ENCODE results near the gene RER1. TPM values are rescaled to one million over a fixed set of nuclear protein-coding genes. Genes with fewer than 3 reads are reported as not detected.

RER1 gene
- total RNA-seq, 1 donor from 2014 or later = 93.0 TPM

DNA sequence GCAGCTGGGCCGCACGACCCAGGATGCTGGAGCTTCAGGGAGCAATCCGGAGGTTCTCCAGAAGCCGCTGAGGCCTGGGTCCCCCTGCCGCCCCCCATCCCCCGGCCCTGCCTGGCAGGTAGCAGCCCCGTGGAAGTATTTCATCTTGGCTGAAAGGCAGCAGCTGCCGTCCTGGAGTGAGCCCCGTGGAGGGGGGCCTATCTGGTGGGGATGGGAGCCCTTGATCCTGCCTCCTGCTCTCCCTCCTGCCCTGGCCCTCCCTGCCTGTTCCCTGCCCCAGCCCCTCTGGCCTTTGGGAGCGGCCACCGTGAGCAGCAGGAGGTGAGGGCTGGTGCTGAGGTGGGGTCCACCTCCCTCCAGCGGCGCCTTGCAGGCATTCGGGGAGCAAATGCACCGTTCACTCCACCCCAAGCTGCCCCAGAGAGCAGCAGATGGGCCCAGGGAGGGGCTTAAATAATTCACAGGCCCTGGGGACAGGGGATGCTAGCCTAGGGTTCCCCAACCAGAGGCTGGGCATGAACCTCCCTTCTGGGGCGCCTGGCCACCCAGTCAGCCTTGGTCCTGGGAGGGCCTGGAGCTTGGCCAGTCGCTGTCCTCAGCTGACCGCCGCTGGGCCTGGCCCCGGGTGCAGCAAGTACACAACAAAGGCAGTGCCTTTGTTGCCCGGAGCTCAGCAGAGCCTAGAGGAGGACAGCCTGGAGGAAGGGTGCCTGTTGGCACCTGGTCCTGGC lies 60.7 kb downstream of the RER1 start:
- H3K27ac Mint-ChIP-seq (ENCODE audit: unreplicated experiment) = peak overlapping the region; percentile 64
- H3K27me3 Mint-ChIP-seq (ENCODE audit: unreplicated experiment) = peaks cover 6% of the 10 kb centered on the region
- no peak overlapping the region for H3K4me3 Mint-ChIP-seq (ENCODE audit: unreplicated experiment)
- TF ChIP-seq, protein P1, sequence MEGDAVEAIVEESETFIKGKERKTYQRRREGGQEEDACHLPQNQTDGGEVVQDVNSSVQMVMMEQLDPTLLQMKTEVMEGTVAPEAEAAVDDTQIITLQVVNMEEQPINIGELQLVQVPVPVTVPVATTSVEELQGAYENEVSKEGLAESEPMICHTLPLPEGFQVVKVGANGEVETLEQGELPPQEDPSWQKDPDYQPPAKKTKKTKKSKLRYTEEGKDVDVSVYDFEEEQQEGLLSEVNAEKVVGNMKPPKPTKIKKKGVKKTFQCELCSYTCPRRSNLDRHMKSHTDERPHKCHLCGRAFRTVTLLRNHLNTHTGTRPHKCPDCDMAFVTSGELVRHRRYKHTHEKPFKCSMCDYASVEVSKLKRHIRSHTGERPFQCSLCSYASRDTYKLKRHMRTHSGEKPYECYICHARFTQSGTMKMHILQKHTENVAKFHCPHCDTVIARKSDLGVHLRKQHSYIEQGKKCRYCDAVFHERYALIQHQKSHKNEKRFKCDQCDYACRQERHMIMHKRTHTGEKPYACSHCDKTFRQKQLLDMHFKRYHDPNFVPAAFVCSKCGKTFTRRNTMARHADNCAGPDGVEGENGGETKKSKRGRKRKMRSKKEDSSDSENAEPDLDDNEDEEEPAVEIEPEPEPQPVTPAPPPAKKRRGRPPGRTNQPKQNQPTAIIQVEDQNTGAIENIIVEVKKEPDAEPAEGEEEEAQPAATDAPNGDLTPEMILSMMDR (IDR thresholded peaks at IDR 0.05; ENCODE audit: partially characterized antibody, unreplicated experiment) = no peak
- H3K36me3 Mint-ChIP-seq (ENCODE audit: unreplicated experiment) = no peaks in the 10 kb centered on the region
- no peak for DNase-seq
- peaks cover 2% of the 10 kb centered on the region for H3K9me3 Mint-ChIP-seq (ENCODE audit: unreplicated experiment)
- peaks cover 9% of the 10 kb centered on the region for H3K4me1 Mint-ChIP-seq (ENCODE audit: low read depth, unreplicated experiment)

DNA sequence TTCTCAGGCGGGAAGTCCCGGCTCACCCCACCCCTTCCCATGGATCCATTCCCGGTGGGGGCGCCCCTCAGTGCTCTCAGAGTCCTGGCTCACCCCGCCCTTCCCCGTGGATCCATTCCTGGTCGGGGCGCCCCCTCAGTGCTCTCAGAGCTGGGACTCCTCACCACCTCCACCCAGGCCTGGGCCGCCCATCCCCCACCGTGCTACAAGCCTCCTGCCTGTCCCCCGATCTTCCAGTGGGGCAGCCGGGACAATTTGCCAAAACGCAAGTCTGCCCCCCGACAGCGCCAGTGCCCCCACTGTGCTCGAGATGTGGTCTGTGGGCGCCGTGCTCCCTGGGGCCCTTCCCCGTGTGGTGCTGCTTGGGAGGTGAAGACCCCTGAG lies 61.3 kb downstream of the RER1 start:
- TF ChIP-seq, protein P1 (IDR thresholded peaks at IDR 0.05; ENCODE audit: partially characterized antibody, unreplicated experiment) = no peak
- Mint-ChIP-seq H3K4me3 (ENCODE audit: unreplicated experiment) (no peak overlapping the region), H3K27ac (ENCODE audit: unreplicated experiment) (peak overlapping the region; percentile 28), H3K4me1 (ENCODE audit: low read depth, unreplicated experiment) (peaks cover 5% of the 10 kb centered on the region), H3K9me3 (ENCODE audit: unreplicated experiment) (peaks cover 2% of the 10 kb centered on the region), H3K36me3 (ENCODE audit: unreplicated experiment) (no peaks in the 10 kb centered on the region), H3K27me3 (ENCODE audit: unreplicated experiment) (peaks cover 6% of the 10 kb centered on the region)
- DNase-seq = no peak

DNA sequence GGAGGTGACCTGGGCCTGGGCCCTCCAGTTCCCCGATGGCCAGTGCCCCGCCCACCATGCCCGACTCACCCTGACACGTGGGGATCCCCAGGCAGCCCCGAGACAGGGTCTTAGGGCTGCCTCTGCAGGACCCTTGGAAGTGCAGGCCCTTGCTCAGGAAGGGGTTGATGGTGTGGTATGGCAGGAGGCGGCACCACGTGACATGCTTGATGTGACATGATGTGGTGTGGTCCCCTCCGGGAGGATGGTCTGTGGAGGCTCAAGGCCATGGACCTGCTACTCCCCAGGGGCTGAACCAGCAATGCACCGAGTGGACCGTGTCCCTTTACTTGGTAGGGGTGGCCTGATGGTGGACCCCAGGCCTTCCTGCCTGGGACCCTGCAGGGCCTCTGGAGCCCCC lies 62.6 kb downstream of the RER1 start:
- TF ChIP-seq, protein P1 (IDR thresholded peaks at IDR 0.05; ENCODE audit: partially characterized antibody, unreplicated experiment) = no peak
- Mint-ChIP-seq H3K4me1 (ENCODE audit: low read depth, unreplicated experiment) (peaks cover 3% of the 10 kb centered on the region), H3K36me3 (ENCODE audit: unreplicated experiment) (no peaks in the 10 kb centered on the region), H3K4me3 (ENCODE audit: unreplicated experiment) (no peak overlapping the region), H3K9me3 (ENCODE audit: unreplicated experiment) (no peaks in the 10 kb centered on the region), H3K27me3 (ENCODE audit: unreplicated experiment) (peaks cover 6% of the 10 kb centered on the region), H3K27ac (ENCODE audit: unreplicated experiment) (no peak overlapping the region)
- DNase-seq = no peak

Other genes with a start within 250 kb of the RER1 start
- gene FAAP20, start 197.1 kb upstream of the RER1 start, total RNA-seq (ENCODE audit: unreplicated experiment) = 111 TPM
- 143 TPM for gene SKI, start 163.5 kb upstream of the RER1 start, total RNA-seq (ENCODE audit: unreplicated experiment)
- gene MORN1, start 287 bp upstream of the RER1 start, total RNA-seq (ENCODE audit: unreplicated experiment) = 10.8 TPM
- 14.0 TPM for gene PEX10, start 20.7 kb downstream of the RER1 start, total RNA-seq (ENCODE audit: unreplicated experiment)
- gene PLCH2, start 84.4 kb downstream of the RER1 start, total RNA-seq (ENCODE audit: unreplicated experiment) = 61.4 TPM
- gene PANK4, start 134.8 kb downstream of the RER1 start, total RNA-seq (ENCODE audit: unreplicated experiment) = 58.5 TPM
- 21.2 TPM for gene HES5, start 138.4 kb downstream of the RER1 start, total RNA-seq (ENCODE audit: unreplicated experiment)
- 1.2 TPM for gene TNFRSF14, start 164.5 kb downstream of the RER1 start, total RNA-seq (ENCODE audit: unreplicated experiment)
- 46.1 TPM for gene PRXL2B, start 194.9 kb downstream of the RER1 start, total RNA-seq (ENCODE audit: unreplicated experiment)
- 4.0 TPM for gene MMEL1, start 241.2 kb downstream of the RER1 start, total RNA-seq (ENCODE audit: unreplicated experiment)

All from glutamatergic neuron (in vitro differentiated cells).